Superior temporal gyrus (tissue), 1 donor: ENCODE results near the gene ZNF433.
"Not testable (repeated sequence)": the region's sequence is repeated elsewhere in the genome, so short reads cannot be mapped to it uniquely, and the experiment has no call there.

Experiments
- DNase-seq: peaks from one replicate; pipeline ENCODE4 v3.0.0-alpha.2; 2016; ENCODE audit errors: extremely low spot score

The ZNF433 gene

GRCh38 chr19:12035220-12036172 lies at the start of gene ZNF433:
Gene ZNF433 (minus strand): TSS chr19:12035679. CDS start chr19:12035539, 140 bp downstream.
- DNase-seq = peak; percentile 94

- not testable (repeated sequence) for DNase-seq
These were observed 47.9 kb upstream of the ZNF433 start for GRCh38 chr19:12083336-12083735.

- no peak for DNase-seq
These were observed 41.9 kb upstream of the ZNF433 start for GRCh38 chr19:12077375-12077774.

GRCh38 chr19:12076331-12076730 lies 40.9 kb upstream of the ZNF433 start:
- not testable (repeated sequence) for DNase-seq

GRCh38 chr19:12075538-12076139 lies 40.2 kb upstream of the ZNF433 start:
- no peak for DNase-seq

GRCh38 chr19:12064590-12065538 lies 29.4 kb upstream of the ZNF433 start, which contains the start of gene ZNF844:
Gene ZNF844 (plus strand): TSS chr19:12064731. CDS start chr19:12064874, 143 bp downstream.
- peak; percentile 95 for DNase-seq

- DNase-seq = no peak
These were observed 20.3 kb upstream of the ZNF433 start for GRCh38 chr19:12055784-12056183.

- DNase-seq = peak; percentile 84
These were observed 17.2 kb upstream of the ZNF433 start, which contains the start of gene ZNF878 for GRCh38 chr19:12052497-12053169. Gene ZNF878 (minus strand): TSS chr19:12052961. CDS start chr19:12052801, 160 bp downstream.

- no peak for DNase-seq
These were observed 16.6 kb upstream of the ZNF433 start for GRCh38 chr19:12052091-12052496.

- DNase-seq = no peak
These were observed 12.4 kb upstream of the ZNF433 start for GRCh38 chr19:12047868-12048267.

GRCh38 chr19:12043752-12044422 lies 8.4 kb upstream of the ZNF433 start:
- DNase-seq = no peak

- no peak for DNase-seq
These were observed 7.4 kb upstream of the ZNF433 start for GRCh38 chr19:12042893-12043292.

GRCh38 chr19:12034620-12035019 lies 859 bp downstream of the ZNF433 start:
- DNase-seq = peak; percentile 17

GRCh38 chr19:12034198-12034597 lies 1.3 kb downstream of the ZNF433 start:
- no peak for DNase-seq

- DNase-seq = no peak
These were observed 19.7 kb downstream of the ZNF433 start for GRCh38 chr19:12015753-12016116.

GRCh38 chr19:12015015-12015752 lies 20.3 kb downstream of the ZNF433 start:
- DNase-seq = no peak

GRCh38 chr19:12000152-12000981 lies 35.1 kb downstream of the ZNF433 start:
- DNase-seq = no peak

- DNase-seq = no peak
These were observed 40.3 kb downstream of the ZNF433 start for GRCh38 chr19:11995174-11995573.

GRCh38 chr19:11991921-11992320 lies 43.6 kb downstream of the ZNF433 start:
- DNase-seq = not testable (repeated sequence)
